Placental epithelial cell (primary cell): Measurements from ENCODE around the gene PCNX3. TPM values are rescaled to one million over a fixed set of nuclear protein-coding genes. Genes with fewer than 3 reads are reported as not detected.

Source experiments
- small RNA-seq: library from RNA; depleted of rRNA; stranded (forward); fragments of <200 nt; gene quantifications from one replicate; pipeline ENCODE3, GENCODE V24; 2012
- total RNA-seq: library from RNA; depleted of rRNA; stranded (reverse); fragments of >200 nt; gene quantifications from 2 replicates; pipeline ENCODE4 v1.2.3, GENCODE V29; 2012

PCNX3 gene
- total RNA-seq, result 28.3 and 47.3 TPM in 2 replicates

DNA sequence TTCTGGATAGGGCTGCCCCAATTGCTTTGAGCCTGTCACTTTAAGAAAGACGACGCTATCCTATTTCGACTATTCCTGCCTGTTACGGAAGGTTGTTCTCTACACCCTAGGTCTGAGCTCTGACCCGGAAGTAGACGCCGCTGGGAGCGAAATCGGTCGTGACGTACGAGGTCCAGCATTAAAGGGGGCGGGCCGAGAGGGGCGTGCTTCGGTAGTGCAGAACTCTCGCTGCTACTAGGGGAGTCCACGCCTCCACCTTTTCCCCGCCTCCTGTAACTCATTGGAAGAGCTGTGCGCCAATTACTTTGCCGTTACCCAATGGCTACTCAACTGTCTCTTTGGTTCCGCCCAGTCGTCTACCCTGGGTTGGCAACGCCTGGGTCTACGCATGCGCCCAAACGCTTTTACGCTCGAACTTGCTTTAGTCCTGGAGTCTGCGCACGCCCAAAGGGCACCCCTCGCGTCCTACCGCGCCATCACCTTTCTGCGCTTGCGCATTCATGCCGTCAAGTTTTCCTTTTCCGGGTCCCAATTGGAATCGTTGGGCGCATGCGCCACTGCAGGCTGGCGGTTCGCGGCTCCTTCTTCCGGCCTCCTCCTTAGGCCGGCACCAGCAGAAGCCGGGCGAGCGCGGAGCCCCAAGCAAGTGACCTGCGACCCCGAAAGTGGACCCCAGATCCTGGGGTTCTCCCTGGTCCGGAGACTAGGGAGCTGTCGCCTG, at the start of gene PCNX3:
TSS of gene PCNX3 (plus strand) at position 548 of the 721 bp plus-strand sequence. CDS start 536 bp downstream, outside the sequence.

DNA sequence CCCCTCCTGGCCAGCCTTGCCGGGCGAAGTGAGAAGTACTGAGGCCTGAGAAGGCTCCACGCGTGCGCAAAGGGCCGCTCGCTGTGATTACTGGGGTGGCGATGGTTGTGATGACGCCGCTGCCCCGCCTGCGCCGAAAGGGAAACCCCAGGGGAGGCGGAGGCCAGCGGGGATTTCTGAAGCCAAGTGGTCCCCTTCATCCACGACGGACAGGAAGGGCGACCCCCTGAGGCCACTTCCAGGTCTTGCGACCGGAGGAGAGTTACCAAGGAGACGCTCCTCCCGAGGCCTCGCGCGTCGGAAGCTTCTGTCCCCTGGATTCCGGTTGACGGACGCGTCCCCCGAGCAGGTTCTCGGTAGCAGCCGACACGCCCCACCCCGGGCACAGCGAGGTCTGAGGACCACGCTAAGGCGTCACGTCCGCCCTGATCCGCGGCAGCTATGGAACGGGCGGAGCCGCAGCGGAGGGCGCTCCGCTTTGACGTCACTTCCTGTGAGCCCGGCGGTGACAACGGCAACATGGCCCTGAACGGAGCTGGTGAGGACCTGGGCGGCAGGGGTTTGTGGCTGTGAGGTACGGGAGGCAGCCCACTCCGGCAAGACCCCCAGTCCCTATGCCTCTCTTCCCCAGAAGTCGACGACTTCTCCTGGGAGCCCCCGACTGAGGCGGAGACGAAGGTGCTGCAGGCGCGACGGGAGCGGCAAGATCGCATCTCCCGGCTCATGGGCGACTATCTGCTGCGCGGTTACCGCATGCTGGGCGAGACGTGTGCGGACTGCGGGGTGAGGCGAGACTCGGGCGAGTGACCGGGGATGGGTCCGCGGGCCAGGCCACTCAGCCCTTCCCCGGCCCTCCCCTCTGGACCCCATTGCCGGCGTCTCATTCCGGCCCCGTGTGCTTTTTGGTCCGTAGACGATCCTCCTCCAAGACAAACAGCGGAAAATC, 45.3 kb upstream of the PCNX3 start, which contains the start of gene ZNRD2:
TSS of gene ZNRD2 (plus strand) at position 505 of the 946 bp plus-strand sequence. CDS start at position 520, 15 bp downstream.

DNA sequence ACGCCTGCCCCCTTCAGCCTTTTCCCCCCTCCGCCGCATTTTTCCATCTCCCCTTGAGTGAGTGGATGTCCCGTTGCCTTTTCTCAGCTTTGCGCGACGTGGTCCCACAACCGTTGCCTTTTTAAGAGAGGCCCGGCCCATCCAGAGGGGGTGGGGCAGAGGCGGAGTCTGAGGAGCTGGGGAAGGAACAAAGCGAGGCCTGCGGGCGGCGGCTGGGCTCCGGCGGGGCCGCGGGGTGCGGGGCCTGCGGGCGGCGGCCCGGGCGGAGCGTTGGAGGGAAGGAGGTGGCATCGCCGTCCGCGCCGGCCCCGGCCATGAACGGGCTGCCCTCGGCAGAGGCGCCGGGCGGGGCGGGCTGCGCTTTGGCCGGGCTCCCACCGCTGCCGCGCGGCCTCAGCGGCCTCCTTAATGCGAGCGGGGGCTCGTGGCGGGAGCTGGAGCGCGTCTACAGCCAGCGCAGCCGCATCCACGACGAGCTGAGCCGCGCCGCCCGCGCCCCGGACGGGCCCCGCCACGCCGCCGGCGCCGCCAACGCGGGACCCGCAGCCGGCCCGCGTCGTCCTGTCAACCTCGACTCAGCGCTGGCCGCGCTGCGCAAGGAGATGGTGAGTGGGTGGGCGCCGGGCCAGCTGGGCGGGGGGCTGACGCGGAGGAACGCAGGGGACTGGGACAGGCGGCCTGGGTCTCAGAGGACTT, 43.1 kb upstream of the PCNX3 start, which contains the start of gene FAM89B:
TSS of gene FAM89B (plus strand) at position 183 of the 696 bp plus-strand sequence. CDS start at position 315, 132 bp downstream.

DNA sequence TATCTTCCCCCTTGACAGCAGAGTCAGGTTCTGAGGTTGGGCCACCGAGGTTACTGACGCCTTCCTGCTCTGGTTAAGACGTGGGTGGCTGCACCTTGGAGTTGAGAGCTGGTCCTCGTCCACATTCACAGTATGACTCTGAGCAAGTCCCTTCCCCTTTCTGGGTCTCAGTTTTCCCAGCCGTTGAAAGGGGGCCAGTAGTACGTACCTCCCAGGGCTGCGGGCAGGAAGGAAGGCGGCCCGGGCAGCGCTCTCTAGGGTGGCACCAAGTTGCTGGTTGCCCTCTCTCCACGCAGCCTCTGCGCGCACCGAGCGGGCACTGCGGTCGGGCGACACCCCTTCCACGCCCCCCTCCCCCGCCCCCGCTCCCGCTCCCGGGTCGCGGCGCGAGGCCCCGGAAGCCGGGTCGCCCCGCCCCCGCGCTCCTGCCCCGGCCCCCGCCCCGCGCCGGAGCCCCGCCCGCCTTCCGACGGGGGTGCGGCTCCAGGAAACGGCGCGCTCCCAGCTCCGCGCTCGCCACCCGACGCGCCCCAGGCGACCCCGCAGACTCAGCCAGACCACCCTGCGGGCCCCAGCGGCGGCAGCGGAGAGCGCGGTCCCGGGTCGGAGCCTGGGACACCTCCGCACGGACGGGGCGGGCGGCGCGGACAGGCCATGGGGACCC, 39.9 kb upstream of the PCNX3 start, which contains the start of gene EHBP1L1:
TSS of gene EHBP1L1 (plus strand) at position 486 of the 664 bp plus-strand sequence. CDS start 250 bp downstream, outside the sequence.

DNA sequence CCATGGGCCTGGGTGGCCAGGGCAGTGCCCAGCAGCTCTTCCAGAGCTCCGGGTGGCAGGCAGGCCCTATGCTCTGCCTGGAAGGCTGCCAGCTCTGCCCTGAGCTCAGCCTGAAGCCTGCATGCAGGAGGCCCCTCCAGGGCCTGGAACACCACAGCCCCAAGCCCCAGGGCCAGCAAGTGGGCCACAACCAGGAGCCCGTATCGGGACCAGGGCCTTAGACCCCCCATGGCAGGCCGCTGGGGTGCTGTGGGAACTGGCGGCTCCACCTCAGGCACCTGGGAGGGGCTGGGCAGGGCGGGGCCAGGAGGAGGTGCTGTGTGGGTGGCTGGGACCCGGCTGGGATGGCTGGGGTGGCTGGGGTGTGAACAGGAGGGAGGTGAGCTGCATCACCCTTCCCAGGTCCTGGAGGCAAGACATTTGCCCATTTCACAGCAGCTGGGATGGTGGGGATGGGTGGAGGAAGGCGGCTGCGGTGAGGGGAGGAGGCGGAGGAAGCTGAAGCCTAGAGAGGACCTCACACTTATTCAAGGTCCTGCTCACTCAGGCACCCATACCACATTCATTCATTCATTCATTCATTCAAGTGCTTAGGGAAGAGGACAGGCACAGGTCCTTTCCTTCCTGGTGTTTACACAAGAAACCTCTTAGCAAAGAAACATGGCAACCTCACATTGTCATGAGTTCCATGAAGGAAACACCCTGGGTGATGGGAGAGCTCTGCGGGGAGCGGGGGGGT, 19.9 kb upstream of the PCNX3 start, which contains the start of gene KCNK7:
TSS of gene KCNK7 (minus strand) at position 258 of the 739 bp plus-strand sequence. CDS start at position 230, 28 bp downstream.

DNA sequence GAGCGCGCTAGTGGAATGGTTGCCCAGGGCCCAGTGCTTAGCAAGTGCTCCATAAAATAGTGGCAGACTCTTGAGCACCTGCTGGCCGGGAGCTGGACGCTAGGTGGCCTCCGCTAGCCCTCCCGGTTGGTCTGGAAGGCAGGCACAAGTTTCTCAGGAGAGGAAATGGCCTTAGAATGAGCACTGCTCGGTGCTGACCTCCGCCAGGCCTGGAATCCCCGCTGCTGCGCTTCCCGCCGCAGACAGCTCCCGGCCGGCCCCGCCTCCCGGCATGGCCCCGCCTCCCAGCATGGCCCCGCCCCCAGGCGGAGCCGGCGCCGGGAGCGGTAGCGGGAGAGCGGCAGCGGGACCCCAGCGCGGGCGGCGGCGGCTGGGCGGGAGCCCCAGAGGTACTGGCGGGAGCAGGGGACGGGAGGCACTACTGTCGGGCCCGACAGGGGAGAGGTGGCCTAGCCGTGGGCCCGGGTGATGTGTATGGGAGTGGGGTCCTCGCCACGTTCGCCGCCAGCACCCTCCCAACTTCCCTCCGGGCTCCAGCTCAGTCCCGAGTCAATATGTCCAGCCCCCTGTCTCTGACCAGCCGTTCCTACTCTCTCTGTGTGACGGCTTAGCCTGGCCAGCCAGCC, 22.3 kb downstream of the PCNX3 start, which contains the start of gene SIPA1:
TSS of gene SIPA1 (plus strand) at position 308 of the 626 bp plus-strand sequence. CDS start 2,821 bp downstream, outside the sequence.

DNA sequence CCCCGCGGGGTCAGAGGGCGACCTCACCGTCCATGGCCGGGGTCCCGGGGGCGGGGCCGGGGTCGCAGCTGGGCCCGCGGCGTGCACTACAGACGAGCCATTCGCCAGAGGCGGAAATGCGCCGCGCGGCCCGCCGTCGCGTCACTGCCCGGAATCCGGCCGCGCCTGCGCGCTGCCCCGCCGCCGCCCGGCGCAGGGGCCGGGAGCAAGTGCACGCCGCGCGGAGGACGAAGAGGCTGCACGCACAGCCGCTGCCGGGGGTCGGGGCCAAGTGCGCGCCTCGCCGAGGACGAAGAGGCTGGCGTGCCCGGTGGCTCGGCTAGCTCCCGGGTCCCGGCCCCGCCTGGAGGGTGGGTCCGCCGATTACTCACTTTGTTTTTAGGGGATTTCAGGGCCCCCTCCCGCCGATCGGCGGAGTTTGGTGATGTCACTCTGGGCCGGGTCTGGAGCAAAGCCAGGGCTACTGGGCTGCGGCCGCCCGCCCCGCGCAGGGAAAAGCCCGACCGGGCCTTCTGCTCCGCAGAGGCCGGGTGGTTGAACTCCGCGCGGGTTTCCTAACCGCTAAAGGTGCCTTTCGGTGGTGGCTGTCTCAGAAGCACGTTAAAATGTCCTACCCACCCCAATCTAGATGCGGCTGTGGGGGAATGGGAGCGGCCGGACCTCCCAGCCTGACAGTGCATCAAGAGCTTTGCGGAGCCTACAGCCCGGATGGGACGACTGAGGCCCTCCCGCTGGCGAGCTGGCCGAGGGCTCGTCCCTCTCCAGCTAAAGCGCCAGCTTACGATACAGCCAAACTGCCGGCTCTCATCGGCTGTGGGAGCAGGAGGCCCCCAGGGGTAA, 47.4 kb downstream of the PCNX3 start, which contains the start of gene RELA:
TSS of gene RELA (minus strand) at position 118 of the 840 bp plus-strand sequence. CDS start at position 34, 84 bp downstream.

Small RNAs within 50 kb of the gene (small RNA-seq; reads per million reads assigned to genes)
- gene MIR4489, result not detected
- gene MIR4690, result not detected

Other genes with a start within 250 kb of the PCNX3 start
- 3.8 and 4.3 TPM in 2 replicates for gene SLC25A45, start 233.1 kb upstream of the PCNX3 start, total RNA-seq
- 55.3 and 58.9 TPM in 2 replicates for gene FRMD8, start 229.1 kb upstream of the PCNX3 start, total RNA-seq
- gene NEAT1, start 193.0 kb upstream of the PCNX3 start, total RNA-seq, result 141 and 249 TPM in 2 replicates
- gene MALAT1, start 116.7 kb upstream of the PCNX3 start, total RNA-seq, result 9,374 and 20,355 TPM in 2 replicates
- gene SCYL1, start 90.7 kb upstream of the PCNX3 start, total RNA-seq, result 134 and 143 TPM in 2 replicates
- gene LTBP3, start 57.4 kb upstream of the PCNX3 start, total RNA-seq, result 31.7 and 46.3 TPM in 2 replicates
- gene ZNRD2, start 45.3 kb upstream of the PCNX3 start, total RNA-seq, result 38.9 and 61.1 TPM in 2 replicates
- 33.0 and 36.5 TPM in 2 replicates for gene FAM89B, start 43.2 kb upstream of the PCNX3 start, total RNA-seq
- 23.9 and 29.1 TPM in 2 replicates for gene EHBP1L1, start 39.7 kb upstream of the PCNX3 start, total RNA-seq
- 0.54 TPM in 1 of 2 replicates, not detected in the other for gene KCNK7, start 20.0 kb upstream of the PCNX3 start, total RNA-seq
- 31.3 and 36.5 TPM in 2 replicates for gene MAP3K11, start 1.6 kb upstream of the PCNX3 start, total RNA-seq
- 32.2 and 37.7 TPM in 2 replicates for gene SIPA1, start 22.3 kb downstream of the PCNX3 start, total RNA-seq
- 35.7 and 42.7 TPM in 2 replicates for gene RELA, start 47.1 kb downstream of the PCNX3 start, total RNA-seq
- gene KAT5, start 96.5 kb downstream of the PCNX3 start, total RNA-seq, result 53.2 and 67.1 TPM in 2 replicates
- 24.7 and 37.1 TPM in 2 replicates for gene RNASEH2C, start 105.0 kb downstream of the PCNX3 start, total RNA-seq
- 17.0 and 20.0 TPM in 2 replicates for gene AP5B1, start 165.2 kb downstream of the PCNX3 start, total RNA-seq
- 1.3 and 2.0 TPM in 2 replicates for gene OVOL1, start 171.3 kb downstream of the PCNX3 start, total RNA-seq
- 1.1 and 5.5 TPM in 2 replicates for gene SNX32, start 218.2 kb downstream of the PCNX3 start, total RNA-seq
- 397 and 949 TPM in 2 replicates for gene CFL1, start 242.4 kb downstream of the PCNX3 start, total RNA-seq
- 42.0 and 54.2 TPM in 2 replicates for gene MUS81, start 244.7 kb downstream of the PCNX3 start, total RNA-seq